BJ (cell line): ENCODE data around the gene CAP2. TPM values are rescaled to one million over a fixed set of nuclear protein-coding genes. Genes with fewer than 3 reads are reported as not detected.

ENCODE experiments used
- CTCF ChIA-PET: fragments of 350-600 bp; formaldehyde crosslinking; extraction: SDS; loops from one replicate; lab custom pipeline; 2021; ENCODE audit warnings: antibody characterized with exemption, inconsistent platforms; lab: Yijun Ruan, JAX
- POLR2A ChIA-PET: fragments of 300-600 bp; sonication (Branson Sonifier 250); formaldehyde crosslinking; extraction: SDS; loops from one replicate; lab custom pipeline; 2021; ENCODE audit warnings: antibody characterized with exemption; lab: Charles Lee
- DNase-seq: peaks from one replicate; pipeline ENCODE4 v3.0.0-alpha.2; 2011; ENCODE audit warnings: low read depth
- H3K27me3 ChIP-seq: 2 replicates; pipeline ENCODE4 v1.6.0; 2011; ENCODE audit warnings: low read length; ENCODE audit not compliant: control insufficient read depth, insufficient read depth
- H3K36me3 ChIP-seq: 2 replicates; pipeline ENCODE4 v1.5.1; 2011; ENCODE audit warnings: low read length; ENCODE audit not compliant: control insufficient read depth, insufficient read depth
- H3K4me3 ChIP-seq: 2 replicates; pipeline ENCODE4 v1.5.1; 2011; ENCODE audit warnings: low read depth, mild to moderate bottlenecking, control low read depth, low read length
- polyA plus RNA-seq: library from polyadenylated mRNA; depleted of rRNA; stranded (reverse); fragments of >200 nt; gene quantifications from 2 replicates; pipeline ENCODE4 v1.2.3, GENCODE V29; 2011; rRNA removed
- small RNA-seq: library from RNA; depleted of rRNA; stranded (forward); fragments of <200 nt; gene quantifications from one replicate; pipeline ENCODE3, GENCODE V24; 2012; ENCODE audit warnings: low replicate concordance, low read depth; ENCODE audit not compliant: insufficient read length
- TF ChIP-seq, protein P1 (sequence below): IDR thresholded peaks from 2 replicates; pipeline ENCODE4 v1.5.1; 2011; ENCODE audit warnings: low read depth, mild to moderate bottlenecking, control low read depth, inconsistent platforms, low read length, moderate library complexity; ENCODE audit not compliant: insufficient read depth

The CAP2 gene
- polyA plus RNA-seq, 1 experiment: 84.4 TPM

DNA sequence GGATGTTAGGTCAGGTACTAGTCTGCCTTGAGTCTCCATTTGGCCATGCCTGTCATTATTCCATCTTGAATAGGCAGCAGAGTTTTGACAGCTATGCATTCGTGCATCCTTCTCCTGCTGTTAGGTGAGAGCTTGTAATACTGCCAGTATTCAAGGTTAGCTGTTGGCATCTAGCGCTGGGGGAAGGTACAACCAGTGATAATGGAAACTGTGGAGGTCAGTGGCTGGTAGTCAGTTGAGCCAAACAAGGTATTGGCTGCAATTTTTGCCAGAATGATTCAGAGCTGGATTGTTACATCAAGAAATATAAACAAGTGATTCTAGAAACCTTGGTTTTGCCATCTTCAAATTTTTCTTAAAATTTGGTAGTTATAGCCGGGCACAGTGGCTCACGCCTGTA lies 213.2 kb downstream of the CAP2 start:
- ChIA-PET POLR2A (no interaction called here), CTCF (interaction anchor here (1.0 to 1.4 kb wide), 2 partner anchors 23 to 24 kb away, joined by 3 read pairs; no protein-coding TSS in a partner anchor)
- no peak for DNase-seq

More for the DNA sequence above, 213.2 kb downstream of the CAP2 start:
- TF ChIP-seq, protein P1, sequence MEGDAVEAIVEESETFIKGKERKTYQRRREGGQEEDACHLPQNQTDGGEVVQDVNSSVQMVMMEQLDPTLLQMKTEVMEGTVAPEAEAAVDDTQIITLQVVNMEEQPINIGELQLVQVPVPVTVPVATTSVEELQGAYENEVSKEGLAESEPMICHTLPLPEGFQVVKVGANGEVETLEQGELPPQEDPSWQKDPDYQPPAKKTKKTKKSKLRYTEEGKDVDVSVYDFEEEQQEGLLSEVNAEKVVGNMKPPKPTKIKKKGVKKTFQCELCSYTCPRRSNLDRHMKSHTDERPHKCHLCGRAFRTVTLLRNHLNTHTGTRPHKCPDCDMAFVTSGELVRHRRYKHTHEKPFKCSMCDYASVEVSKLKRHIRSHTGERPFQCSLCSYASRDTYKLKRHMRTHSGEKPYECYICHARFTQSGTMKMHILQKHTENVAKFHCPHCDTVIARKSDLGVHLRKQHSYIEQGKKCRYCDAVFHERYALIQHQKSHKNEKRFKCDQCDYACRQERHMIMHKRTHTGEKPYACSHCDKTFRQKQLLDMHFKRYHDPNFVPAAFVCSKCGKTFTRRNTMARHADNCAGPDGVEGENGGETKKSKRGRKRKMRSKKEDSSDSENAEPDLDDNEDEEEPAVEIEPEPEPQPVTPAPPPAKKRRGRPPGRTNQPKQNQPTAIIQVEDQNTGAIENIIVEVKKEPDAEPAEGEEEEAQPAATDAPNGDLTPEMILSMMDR: no peak
- Histone ChIP-seq H3K27me3 (no peaks in the 10 kb centered on the region), H3K36me3 (no peaks in the 10 kb centered on the region; the same call in 1 of the 2 replicates), H3K4me3 (no peak overlapping the region)

Small RNAs within 50 kb of the gene (small RNA-seq; reads per million reads assigned to genes)
- gene SUMO2P13: not detected

Other genes with a start within 250 kb of the CAP2 start
- gene RBM24, start 112.2 kb upstream of the CAP2 start, polyA plus RNA-seq: 14.7 and 19.9 TPM in 2 replicates
- gene FAM8A1, start 206.7 kb downstream of the CAP2 start, polyA plus RNA-seq: 5.7 and 12.9 TPM in 2 replicates